Measurements from ENCODE around the gene TACC3. TPM values are rescaled to one million over a fixed set of nuclear protein-coding genes. Genes with fewer than 3 reads are reported as not detected.

TACC3 gene
- total RNA-seq = 18.8 and 20.8 TPM in 2 replicates

DNA sequence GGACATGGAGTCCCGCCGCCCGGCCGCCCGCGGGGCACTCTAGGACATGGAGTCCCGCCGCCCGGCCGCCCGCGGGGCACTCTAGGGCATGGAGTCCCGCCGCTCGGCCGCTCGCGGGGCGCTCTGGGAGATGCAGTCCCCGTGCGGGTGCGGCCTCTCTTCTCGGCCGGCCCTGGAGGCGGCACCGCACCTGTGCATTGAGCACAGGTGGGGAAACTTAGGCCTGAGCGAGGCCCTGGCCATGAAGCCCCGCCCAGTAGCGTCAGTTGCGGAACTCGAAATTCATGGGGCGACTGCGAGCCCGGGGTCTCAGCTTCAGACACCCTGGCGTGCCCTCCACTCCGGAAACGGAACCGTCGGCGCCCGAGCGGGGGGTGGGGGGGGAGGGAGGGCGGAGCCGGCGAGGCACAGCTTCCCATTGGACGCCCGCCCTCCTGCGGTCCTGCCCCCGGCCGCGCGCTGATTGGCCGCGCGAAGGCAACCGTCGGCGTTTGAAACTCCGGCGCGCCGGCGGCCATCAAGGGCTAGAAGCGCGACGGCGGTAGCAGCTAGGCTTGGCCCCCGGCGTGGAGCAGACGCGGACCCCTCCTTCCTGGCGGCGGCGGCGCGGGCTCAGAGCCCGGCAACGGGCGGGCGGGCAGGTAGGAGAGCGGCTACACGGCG, at the start of gene TACC3, which contains the start of gene TMEM129:
TACC3 (plus strand) TSS at position 519 of the 663 bp plus-strand sequence. CDS start 1,901 bp downstream, outside the sequence.
TMEM129 (minus strand) TSS at position 321 of the 663 bp plus-strand sequence. CDS start 486 bp downstream, outside the sequence.

DNA sequence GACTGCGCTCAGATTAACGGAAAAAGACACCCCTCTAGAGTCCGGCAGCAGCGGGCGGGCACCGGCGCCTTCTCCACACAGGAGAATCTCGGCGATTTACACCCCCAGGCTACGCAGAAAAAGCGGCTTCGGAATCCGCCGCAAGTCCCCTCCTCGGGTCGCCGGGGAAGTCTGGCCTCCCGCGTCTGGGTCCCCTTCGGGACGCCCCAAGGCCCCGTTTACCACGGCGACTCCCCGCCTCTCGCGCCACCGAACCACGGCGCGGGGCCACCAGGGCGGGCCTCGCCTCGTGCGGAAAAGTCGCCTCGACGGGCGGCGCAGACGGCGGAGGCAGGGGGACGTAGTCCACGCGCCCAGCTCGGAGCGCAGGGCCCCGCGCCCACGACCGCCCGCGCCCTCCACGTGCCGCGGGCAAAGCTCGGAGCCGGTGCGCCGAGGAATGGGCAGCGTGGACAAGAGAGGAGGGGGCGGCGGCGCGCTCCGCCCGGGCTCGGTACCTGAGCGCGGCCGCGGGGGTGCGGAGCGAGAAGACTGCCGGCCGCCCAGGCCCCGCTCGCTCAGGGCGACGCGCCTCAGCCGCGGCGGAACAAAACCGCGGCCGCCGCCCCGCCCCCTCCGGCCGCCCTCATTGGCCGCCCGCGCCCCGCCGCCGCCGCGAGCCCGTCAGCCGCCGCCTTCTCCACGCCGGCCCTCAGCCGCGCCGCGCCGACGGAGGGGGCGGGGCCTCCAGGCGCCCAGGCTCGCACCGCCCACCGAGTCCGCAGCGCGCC, 37.4 kb upstream of the TACC3 start, which contains the start of gene FAM53A:
FAM53A (minus strand) TSS at position 578 of the 770 bp plus-strand sequence. CDS start 15,572 bp downstream, outside the sequence.

GRCh38 chr4:1712216-1713002, 8.9 kb upstream of the TACC3 start, which contains the start of gene SLBP:
Gene SLBP (minus strand): TSS chr4:1712319. CDS start chr4:1712188, 131 bp downstream.

GRCh38 chr4:1792832-1793495, 71.6 kb downstream of the TACC3 start, which contains the start of gene FGFR3:
Gene FGFR3 (plus strand): TSS chr4:1793293. CDS start chr4:1793935, 642 bp downstream.

Other genes with a start within 250 kb of the TACC3 start
- gene FAM53A, start 37.2 kb upstream of the TACC3 start, total RNA-seq = 0.65 and 2.1 TPM in 2 replicates
- 68.5 and 106 TPM in 2 replicates for gene SLBP, start 9.2 kb upstream of the TACC3 start, total RNA-seq
- gene TMEM129, start 198 bp upstream of the TACC3 start, total RNA-seq = 20.5 and 27.6 TPM in 2 replicates
- gene FGFR3, start 71.8 kb downstream of the TACC3 start, total RNA-seq = 0.30 and 1.9 TPM in 2 replicates
- gene LETM1, start 134.6 kb downstream of the TACC3 start, total RNA-seq = 101 and 103 TPM in 2 replicates
- gene NSD2, start 149.9 kb downstream of the TACC3 start, total RNA-seq = 55.2 and 79.6 TPM in 2 replicates

Data from epithelial cell of umbilical artery (primary cell).